OCI-LY7 (cell line): ENCODE data around the gene SMARCA2. TPM values are rescaled to one million over a fixed set of nuclear protein-coding genes. Genes with fewer than 3 reads are reported as not detected.
A peak's percentile ranks its signal among the peaks of the same experiment; 100 is the strongest.

Experiments
- BruUV-seq: library from RNA; stranded (reverse); fragments of 400-500 nt; replicated peaks from 2 replicates; lab custom pipeline; 2021; lab: Mats Ljungman, UMichigan
- CTCF ChIA-PET: fragments of 300-600 bp; sonication (Branson Sonifier 250); formaldehyde crosslinking; loops from one replicate; lab custom pipeline; 2022; ENCODE audit warnings: antibody characterized with exemption; ENCODE audit not compliant: unreplicated experiment; lab: Charles Lee
- POLR2A ChIA-PET: fragments of 300-600 bp; sonication (Branson Sonifier 250); formaldehyde crosslinking; loops from one replicate; lab custom pipeline; 2022; ENCODE audit warnings: antibody characterized with exemption; lab: Charles Lee
- DNase-seq: peaks from one replicate; pipeline ENCODE4 v3.0.0-alpha.2; 2015; ENCODE audit warnings: low spot score
- H2AFZ ChIP-seq: fragments of 200-600 bp; sonication (generic), shearing (Covaris generic); 2 replicates; pipeline ENCODE4 v1.6.1; 2014; ENCODE audit warnings: mild to moderate bottlenecking, antibody characterized with exemption, low read length, moderate library complexity
- H3K27ac ChIP-seq: fragments of 200-600 bp; sonication (generic); 2 replicates; pipeline ENCODE4 v1.5.1; 2014; ENCODE audit warnings: mixed run types, low read depth, mild to moderate bottlenecking, moderate library complexity, low read length, inconsistent platforms; ENCODE audit not compliant: poor library complexity, severe bottlenecking
- H3K36me3 ChIP-seq: fragments of 200-600 bp; sonication (generic); 2 replicates; pipeline ENCODE4 v1.6.1; 2014; ENCODE audit warnings: mild to moderate bottlenecking, antibody characterized with exemption, low read length, moderate library complexity, mixed read lengths; ENCODE audit not compliant: insufficient read depth
- H3K4me1 ChIP-seq: fragments of 200-600 bp; sonication (generic); 2 replicates; pipeline ENCODE4 v1.5.1; 2014; ENCODE audit warnings: mild to moderate bottlenecking, low read length; ENCODE audit not compliant: insufficient read depth, poor library complexity, severe bottlenecking
- H3K4me2 ChIP-seq: fragments of 200-600 bp; sonication (generic); 2 replicates; pipeline ENCODE4 v1.6.1; 2014; ENCODE audit warnings: mild to moderate bottlenecking, low read length
- H3K4me3 ChIP-seq: fragments of 200-600 bp; sonication (generic); 2 replicates; pipeline ENCODE4 v1.5.1; 2014; ENCODE audit warnings: mild to moderate bottlenecking, low read depth, low read length; ENCODE audit not compliant: poor library complexity, severe bottlenecking
- H3K79me2 ChIP-seq: fragments of 200-600 bp; sonication (generic); 2 replicates; pipeline ENCODE4 v1.6.1; 2016; ENCODE audit warnings: low read depth, mild to moderate bottlenecking, low read length, moderate library complexity, mixed read lengths; ENCODE audit not compliant: insufficient read depth
- H3K9me2 ChIP-seq: fragments of 200-600 bp; sonication (generic); 2 replicates; pipeline ENCODE4 v1.6.1; 2016; ENCODE audit warnings: mild to moderate bottlenecking, low read length, mixed read lengths; ENCODE audit not compliant: insufficient read depth
- H3K9me3 ChIP-seq: fragments of 200-600 bp; sonication (generic); 2 replicates; pipeline ENCODE4 v1.6.1; 2014; ENCODE audit warnings: mild to moderate bottlenecking, mixed run types, low read length, mixed read lengths
- H4K20me1 ChIP-seq: fragments of 200-600 bp; sonication (generic); 2 replicates; pipeline ENCODE4 v1.6.1; 2014; ENCODE audit warnings: mild to moderate bottlenecking, antibody characterized with exemption, low read length, moderate library complexity, mixed read lengths; ENCODE audit not compliant: insufficient read depth
- EZH2phosphoT487 ChIP-seq: fragments of 200-600 bp; sonication (generic); IDR thresholded peaks from 2 replicates; pipeline ENCODE4 v1.6.1; 2018; ENCODE audit warnings: low read depth, borderline replicate concordance, mild to moderate bottlenecking, mixed run types, antibody characterized with exemption, low read length, moderate library complexity, mixed read lengths
- intact Hi-C: fragments of 100-400 bp; cut with micrococcal nuclease; formaldehyde crosslinking; loops from one replicate; pipeline ENCODE4 v1.10.0; 2022; ENCODE audit not compliant: unreplicated experiment
- total RNA-seq, 2 experiments: library from RNA; depleted of rRNA in 1 of 2; stranded (reverse); fragments of >200 nt in 1 of 2; shearing (Covaris generic) in 1 of 2; gene quantifications; 2 replicates each; pipeline ENCODE4 v1.2.3, GENCODE V29; 2014 to 2022
- TF ChIP-seq, protein P1 (sequence below): fragments of 200-600 bp; sonication (generic); conservative IDR thresholded peaks from 2 replicates; pipeline ENCODE4 v1.5.1; 2014; ENCODE audit warnings: mild to moderate bottlenecking, antibody characterized with exemption, low read length, moderate library complexity, mixed read lengths

The SMARCA2 gene
- total RNA-seq, 2 experiments from 2014 or later: 54.8 to 80.6 TPM

DNA sequence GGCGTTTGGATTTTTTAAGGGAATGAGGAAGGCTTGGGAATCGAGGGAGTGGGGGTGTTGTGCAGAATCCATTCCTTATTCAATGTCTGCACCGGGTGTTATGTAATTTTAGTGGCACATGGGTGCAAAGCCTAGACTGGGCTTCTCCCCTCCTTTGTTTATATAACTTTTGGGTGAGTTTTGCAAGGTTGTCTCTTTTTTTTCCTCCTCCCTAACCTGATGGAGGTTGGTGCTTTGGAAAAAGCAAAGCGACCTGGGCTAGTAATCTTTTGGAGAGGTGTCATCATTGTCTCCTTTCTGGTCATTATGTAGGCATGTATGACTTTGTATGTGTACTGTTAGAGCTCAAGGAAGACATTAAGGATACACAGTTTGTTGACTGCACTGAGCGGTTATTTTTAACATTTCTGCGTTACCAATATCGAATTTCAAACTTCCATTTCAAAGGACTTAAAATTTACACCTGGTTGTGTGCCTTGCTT is 3.1 kb downstream of the SMARCA2 start:
- Histone ChIP-seq H3K9me3 (no peaks in the 10 kb centered on the region), H2AFZ (peak overlapping the region; percentile 78; the same call in 1 of the 2 replicates), H3K27ac (no peak overlapping the region), H3K4me2 (peak overlapping the region; percentile 93), H3K4me3 (peak overlapping the region; percentile 91), H3K4me1 (peaks cover 20% of the 10 kb centered on the region), H3K79me2 (peaks cover 51% of the 10 kb centered on the region; the same call in 1 of the 2 replicates), H3K36me3 (no peaks in the 10 kb centered on the region), H4K20me1 (peaks cover 26% of the 10 kb centered on the region), H3K9me2 (no peaks in the 10 kb centered on the region)
- POLR2A ChIA-PET: interaction anchor here (1.2 to 1.4 kb wide), 2 partner anchors 10 to 13 kb away, joined by 3 to 6 read pairs; no protein-coding TSS in a partner anchor
- BruUV-seq: no TSS peak
- TF ChIP-seq, protein P1, sequence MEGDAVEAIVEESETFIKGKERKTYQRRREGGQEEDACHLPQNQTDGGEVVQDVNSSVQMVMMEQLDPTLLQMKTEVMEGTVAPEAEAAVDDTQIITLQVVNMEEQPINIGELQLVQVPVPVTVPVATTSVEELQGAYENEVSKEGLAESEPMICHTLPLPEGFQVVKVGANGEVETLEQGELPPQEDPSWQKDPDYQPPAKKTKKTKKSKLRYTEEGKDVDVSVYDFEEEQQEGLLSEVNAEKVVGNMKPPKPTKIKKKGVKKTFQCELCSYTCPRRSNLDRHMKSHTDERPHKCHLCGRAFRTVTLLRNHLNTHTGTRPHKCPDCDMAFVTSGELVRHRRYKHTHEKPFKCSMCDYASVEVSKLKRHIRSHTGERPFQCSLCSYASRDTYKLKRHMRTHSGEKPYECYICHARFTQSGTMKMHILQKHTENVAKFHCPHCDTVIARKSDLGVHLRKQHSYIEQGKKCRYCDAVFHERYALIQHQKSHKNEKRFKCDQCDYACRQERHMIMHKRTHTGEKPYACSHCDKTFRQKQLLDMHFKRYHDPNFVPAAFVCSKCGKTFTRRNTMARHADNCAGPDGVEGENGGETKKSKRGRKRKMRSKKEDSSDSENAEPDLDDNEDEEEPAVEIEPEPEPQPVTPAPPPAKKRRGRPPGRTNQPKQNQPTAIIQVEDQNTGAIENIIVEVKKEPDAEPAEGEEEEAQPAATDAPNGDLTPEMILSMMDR: no peak
- no peak for TF ChIP-seq EZH2phosphoT487
- CTCF ChIA-PET: no interaction called here
- intact Hi-C loops: loop anchor here (5.0 kb wide), 2 partner anchors 69 to 224 kb away; no protein-coding TSS in a partner anchor
- DNase-seq: no peak

DNA sequence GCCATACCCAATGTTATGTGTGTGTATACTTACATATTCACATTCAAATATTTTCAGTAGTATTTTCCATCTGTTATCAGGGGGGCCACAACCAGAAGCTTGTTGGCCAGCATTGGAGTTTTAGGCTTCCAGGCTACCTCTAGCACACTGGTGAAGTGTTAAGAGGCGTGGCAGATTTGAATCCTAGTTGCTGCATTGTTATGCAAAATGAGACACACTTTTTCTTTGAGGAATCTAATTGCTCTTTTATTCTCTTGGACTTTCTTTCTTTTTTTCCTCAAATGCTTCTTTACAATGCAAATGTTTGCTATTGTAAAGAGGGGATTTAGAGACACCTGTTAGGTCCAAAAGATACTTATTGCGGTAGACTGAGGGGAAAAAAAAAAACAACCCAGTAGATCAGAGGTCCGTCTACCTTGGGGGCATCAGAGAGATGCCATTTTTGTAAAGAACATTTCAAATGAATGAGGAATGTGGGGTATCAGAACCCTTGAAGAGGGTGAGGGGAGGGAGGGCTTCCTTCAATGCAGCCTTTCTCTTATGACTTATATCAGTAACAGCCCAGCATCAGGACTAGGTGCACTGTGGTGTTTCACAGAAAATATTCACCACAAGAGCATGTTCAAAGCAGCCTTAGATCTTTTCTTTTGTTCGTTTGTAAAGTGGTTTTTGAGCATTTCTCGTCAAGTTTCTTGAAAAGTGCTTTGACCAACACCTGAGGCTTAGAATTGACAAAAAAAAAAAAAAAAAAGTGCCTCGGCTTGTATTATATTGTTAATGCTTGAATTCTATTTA is 3.8 kb downstream of the SMARCA2 start:
- Histone ChIP-seq H3K9me2 (no peaks in the 10 kb centered on the region), H3K27ac (no peak overlapping the region), H3K4me3 (peak overlapping the region; percentile 91), H4K20me1 (peaks cover 26% of the 10 kb centered on the region), H2AFZ (no peak overlapping the region), H3K4me2 (peak overlapping the region; percentile 93), H3K4me1 (peaks cover 19% of the 10 kb centered on the region), H3K36me3 (no peaks in the 10 kb centered on the region), H3K79me2 (peaks cover 51% of the 10 kb centered on the region; the same call in 1 of the 2 replicates), H3K9me3 (no peaks in the 10 kb centered on the region)
- peak; percentile 19 for DNase-seq
- TF ChIP-seq, protein P1: no peak
- no peak for TF ChIP-seq EZH2phosphoT487
- CTCF ChIA-PET: no interaction called here
- intact Hi-C loops: loop anchor here (5.0 kb wide), 2 partner anchors 68 to 223 kb away; no protein-coding TSS in a partner anchor
- BruUV-seq: no TSS peak
- POLR2A ChIA-PET: interaction anchor here (1.2 to 1.4 kb wide), 2 partner anchors 9 to 12 kb away, joined by 3 to 6 read pairs; no protein-coding TSS in a partner anchor
